Inflammatory macrophage treated with lipopolysaccharide for 4 hours (primary cell): Measurements from ENCODE around the gene C5AR2.
"Not testable (repeated sequence)": the region's sequence is repeated elsewhere in the genome, so short reads cannot be mapped to it uniquely, and the experiment has no call there.

Source experiments
- DNase-seq: peaks from one replicate; pipeline ENCODE4 v3.0.0-alpha.2; 2020

Gene C5AR2

DNA sequence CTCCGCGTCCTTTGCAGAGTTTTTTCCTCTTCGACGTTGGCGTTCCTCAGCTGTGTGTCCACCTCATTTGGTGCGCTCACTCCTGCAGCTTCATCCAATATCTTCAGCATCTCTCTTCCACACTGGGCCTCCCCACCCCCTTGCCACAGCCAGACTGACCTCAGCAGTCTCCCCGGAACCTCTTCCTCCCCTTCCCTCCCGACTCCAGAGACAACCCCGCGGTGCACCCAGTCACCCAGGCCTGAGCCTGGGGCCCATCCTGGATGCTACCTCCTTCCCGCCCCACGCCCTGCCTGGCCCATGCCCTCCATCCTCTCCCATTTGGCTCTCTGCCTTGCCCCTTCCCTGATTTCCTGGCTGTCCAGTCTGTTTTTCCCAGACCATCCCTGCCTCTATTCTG, 8.1 kb upstream of the C5AR2 start:
- no peak for DNase-seq

DNA sequence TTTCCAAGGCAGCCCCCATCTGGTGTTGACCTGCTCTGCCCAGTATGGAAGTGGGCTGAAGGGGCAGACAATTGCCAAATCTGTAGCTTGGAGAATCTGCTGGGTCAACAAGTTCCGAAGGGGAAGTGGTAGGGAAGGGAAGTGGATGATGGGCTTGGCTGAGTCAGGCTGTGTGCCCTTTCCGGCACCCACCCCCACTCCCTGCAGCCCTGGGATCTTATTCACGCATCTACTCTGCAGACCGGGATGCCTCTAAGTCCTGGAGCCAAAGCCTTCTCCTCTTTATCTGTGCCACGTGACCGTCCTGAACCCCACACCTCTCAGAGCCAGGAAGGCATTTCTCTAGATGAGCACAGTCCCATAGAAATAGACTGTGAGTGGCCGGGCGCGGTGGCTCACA, 7.5 kb upstream of the C5AR2 start:
- DNase-seq, result peak; percentile 95

DNA sequence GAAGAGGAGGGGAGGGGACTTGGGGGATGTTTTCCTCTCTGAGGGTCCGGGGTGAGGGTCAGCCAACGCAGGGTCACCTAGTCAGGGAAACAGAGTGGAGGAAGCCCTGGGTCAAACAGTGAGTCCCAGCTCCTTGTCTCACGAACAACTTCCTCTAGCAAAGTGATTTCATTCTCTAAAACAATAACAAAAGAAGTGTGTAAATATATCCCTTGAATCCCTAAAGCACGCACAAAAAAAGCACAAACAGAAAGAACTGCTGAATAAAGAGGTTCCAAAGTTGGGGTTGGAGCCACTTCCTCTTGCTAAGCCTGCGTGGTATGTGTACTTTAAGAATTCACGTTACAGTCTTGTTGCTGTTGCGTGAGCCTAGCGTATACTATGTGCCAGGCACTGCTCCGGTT, 1.5 kb upstream of the C5AR2 start:
- peak; percentile 76 for DNase-seq

DNA sequence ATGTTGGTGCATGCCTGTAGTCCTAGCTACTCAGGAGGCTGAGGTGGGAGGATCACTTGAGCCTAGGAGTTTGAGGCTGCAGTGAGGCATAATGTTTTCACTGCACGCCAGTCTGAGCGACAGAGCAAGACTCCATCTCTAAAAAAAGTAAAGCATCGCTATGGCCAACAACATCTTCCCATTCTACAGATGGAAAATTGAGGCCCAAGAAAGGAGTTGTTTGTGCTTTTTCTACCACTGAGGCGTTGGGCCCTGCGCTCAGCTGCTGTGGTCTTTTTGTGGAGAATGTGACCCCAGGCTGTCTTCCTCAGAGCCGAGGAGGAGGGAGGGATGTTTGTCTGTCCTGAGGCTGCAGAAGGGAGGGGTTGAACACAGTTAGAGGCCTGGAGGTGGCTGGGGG, 485 bp upstream of the C5AR2 start:
- no peak for DNase-seq

DNA sequence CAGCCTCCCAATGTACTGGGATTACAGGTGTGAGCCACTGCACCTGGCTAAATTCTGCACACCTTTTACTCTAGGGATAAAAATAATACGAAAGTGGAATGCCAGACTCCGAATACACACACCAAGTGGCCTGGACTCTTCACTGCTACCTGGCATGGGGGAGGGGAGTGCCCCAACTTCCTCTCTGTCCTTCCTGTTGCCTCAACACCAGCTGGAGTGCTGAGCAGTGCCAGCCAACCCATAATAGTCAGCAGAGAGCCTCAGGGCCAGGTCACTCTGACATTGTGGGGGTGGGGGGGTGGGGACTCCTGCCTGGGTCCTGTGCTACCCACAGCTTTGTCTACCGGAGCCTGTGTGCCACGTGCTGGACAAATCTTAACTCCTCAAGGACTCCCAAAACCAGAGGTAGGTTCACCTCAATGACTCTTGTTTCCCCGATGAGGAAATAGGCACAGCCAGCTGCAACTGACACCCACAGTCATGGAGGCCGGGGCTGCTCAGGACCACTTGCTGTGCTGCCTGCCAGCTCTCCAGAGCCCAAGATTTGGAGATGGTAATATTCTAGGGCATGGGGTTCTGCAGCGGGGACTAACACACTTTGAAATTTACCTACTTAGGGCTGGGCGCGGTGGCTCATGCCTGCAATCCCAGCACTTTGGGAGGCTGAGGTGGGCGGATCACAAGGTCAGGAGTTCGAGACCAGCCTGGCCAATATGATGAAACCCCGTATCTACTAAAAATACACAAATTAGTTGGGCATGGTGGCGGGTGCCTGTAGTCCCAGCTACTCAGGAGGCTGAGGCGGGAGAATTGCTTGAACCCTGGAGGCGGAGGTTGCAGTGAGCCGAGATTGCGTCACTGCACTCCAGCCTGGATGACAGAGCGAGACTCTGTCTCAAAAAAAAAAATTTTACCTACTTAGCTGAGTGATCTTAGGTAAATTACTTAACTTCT, 5.1 kb downstream of the C5AR2 start:
- DNase-seq, result peak; percentile 79

DNA sequence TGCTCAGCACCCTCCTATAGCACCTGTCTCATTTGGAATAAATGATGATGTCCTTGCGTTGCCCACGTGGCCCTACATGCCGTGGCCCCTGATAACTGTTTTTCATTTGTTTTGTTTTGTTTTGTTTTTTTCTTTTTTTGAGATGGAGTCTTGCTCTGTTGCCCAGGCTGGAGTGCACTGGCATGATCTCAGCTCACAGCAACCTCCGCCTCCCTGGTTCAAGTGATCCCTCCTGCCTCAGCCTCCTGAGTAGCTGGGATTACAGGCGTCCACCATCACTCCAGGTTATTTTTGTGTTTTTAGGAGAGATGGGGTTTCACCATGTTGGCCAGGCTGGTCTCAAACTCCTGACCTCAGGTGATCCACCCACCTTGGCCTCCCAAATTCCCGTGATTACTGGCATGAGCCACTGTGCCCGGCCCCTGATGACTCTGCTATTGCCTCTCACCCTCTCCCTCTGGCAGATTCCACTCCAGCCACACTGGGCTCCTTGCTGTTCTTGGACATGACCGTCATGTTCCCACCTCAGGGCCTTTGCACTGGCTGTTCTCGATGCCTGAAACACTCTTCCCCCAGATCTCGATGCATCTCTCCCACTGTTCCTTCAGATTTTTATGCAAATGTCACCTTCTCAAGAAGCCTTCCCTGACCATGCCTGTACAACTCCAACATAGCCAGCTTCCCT, 7.4 kb downstream of the C5AR2 start:
- DNase-seq, result no peak

DNA sequence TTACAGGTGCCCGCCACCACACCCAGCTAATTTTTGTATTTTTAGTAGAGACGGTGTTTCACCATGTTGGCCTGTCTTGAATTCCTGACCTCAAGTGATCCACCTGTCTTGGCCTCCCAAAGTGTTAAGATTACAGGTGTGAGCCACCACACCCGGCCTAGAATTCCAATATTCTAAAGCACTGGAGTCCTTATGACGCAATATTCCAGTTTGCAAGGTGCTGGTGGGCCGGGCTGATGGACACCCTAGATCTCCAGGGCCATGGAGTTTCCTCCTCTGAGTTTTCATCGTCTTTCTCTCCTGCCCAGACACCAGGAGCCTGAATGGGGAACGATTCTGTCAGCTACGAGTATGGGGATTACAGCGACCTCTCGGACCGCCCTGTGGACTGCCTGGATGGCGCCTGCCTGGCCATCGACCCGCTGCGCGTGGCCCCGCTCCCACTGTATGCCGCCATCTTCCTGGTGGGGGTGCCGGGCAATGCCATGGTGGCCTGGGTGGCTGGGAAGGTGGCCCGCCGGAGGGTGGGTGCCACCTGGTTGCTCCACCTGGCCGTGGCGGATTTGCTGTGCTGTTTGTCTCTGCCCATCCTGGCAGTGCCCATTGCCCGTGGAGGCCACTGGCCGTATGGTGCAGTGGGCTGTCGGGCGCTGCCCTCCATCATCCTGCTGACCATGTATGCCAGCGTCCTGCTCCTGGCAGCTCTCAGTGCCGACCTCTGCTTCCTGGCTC, 8.7 kb downstream of the C5AR2 start:
- DNase-seq, result no peak

DNA sequence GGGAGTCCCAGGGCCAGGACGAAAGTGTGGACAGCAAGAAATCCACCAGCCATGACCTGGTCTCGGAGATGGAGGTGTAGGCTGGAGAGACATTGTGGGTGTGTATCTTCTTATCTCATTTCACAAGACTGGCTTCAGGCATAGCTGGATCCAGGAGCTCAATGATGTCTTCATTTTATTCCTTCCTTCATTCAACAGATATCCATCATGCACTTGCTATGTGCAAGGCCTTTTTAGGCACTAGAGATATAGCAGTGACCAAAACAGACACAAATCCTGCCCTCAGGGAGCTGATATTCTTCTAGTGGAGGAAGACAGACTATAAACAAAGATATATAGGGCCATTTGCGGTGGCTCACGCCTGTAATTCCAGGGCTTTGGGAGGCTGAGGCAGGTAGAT, 9.8 kb downstream of the C5AR2 start:
- no peak for DNase-seq

DNA sequence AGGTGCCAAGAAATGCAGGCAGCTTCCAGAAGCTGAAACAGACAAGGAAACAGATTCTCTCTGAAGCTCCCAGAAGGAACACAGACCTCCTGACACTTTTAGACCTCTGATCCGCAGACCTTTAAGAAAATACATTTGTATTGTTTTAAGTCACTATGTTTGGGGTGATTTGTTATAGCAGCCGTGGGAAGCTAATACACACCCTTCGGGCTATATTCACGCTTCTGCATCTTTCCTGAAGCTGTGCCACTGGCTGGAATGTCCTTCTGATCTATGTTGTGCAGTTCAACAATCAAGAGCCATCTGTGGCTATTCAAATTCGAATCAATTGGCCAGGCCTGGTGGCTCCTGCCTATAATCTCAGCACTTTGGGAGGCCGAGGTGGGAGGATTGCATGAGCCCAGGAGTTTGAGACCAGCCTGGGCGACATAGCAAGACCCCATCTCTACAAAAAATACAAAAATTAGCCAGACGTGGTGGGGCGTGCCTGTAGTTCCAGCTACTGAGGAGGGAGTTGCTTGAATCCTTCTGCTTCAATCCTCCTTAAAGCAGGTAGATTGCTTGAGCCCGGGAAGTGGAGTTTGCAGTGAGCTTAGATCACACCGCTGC, 11.3 kb downstream of the C5AR2 start:
- DNase-seq, result no peak

DNA sequence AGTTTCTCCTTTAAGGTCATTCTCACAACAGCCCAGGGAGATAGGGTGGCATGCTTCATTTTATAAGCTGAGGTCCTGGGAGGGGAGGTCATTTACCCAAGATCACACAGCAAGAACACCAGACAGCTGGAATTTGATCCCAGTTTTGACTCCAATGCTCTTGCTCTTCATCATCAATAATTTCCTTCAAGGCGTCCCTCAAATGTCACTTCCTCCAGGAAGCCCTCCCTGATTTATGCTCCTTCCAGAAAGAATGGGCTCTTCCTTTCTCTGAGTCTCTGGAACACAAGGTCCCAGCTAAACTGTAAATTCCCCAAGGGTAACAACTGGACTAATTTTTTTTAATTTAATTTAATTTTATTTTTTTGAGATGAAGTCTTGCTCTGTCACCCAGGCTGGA, 12.4 kb downstream of the C5AR2 start:
- DNase-seq, result no peak

DNA sequence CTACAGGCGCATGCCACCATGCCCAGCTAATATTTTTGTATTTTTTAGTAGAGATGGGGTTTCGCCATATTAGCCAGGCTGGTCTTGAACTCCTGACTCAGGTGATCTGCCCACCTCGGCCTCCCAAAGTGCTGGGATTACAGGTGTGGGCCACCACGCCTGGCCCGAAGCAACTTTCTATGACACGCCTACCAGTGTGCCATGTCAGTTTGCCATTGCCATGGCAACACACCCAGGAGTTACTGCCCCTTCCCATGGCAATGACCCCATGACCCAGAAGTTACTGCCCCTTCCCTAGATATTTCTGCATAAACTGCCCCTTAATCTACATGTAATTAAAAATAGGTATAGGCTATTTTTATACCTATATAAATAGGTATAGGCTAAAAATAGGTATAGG, 14.0 kb downstream of the C5AR2 start:
- DNase-seq, result not testable (repeated sequence)

DNA sequence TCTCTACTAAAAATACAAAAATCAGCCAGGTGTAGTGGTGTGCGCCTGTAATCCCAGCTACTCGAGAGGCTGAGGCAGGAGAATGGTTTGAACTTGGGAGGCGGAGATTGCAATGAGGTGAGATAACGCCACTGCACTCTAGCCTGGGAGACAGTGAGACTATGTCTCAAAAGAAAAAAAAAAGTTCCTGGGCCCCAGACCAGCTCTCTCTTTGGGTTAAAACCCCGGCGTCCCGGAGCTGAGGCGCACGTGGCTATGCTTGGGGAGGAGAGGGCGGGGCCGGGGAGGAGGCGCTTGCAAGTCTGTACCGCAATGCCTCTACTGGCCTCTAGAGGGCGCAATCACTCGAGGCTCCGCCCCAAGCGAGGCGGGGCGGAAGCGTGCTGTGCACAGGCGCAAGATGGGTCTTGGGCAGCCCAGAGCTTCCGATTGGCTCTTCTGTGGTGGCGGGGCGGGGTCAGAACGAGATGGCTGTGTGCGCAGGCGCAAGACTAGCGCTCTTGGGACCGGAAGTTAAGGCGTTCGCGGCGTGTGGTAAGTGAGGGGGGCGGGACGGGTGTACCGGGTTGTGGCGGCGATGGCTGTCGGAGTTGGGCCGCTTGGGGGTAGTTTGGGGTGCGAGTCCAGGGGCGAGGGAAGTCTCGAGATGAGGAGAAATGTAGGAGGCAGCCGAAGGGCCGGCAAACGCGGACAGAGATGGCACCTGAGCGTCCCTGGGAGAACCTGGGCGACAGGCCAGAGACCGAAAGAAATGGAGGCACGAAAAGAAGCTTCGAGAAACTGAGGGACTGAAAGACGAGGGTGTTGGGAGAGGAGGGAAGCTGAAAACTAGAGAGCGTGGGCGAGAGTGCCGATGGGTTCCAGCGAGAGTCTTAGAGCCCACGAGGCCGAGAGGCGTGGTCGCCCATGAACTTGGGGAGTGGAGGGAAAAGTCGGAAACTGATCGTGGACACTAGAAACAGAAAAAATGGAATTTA, 17.1 kb downstream of the C5AR2 start, which contains the start of gene DHX34:
DHX34 (plus strand) TSS at position 497 of the 977 bp plus-strand sequence. CDS start 3,716 bp downstream, outside the sequence.
- DNase-seq, result peak; percentile 99

DNA sequence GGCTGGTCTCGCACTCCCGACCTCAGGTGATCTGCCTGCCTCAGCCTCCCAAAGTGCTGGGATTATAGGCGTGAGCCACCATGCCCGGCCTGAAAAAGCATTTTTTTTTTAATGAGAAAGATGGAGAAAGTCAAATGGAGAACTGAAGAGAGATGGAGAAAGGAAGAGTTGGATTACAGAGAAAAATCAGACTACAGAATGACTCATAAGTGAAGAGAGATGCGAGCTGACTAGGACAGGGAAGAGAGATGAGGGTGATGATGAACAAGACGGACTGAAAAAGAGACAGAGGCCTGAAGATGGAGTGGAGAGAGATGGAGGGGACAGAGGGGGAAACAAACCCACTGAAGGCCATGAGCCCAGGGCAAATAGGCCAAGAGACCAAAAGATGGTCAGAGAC, 18.7 kb downstream of the C5AR2 start:
- peak; percentile 27 for DNase-seq

DNA sequence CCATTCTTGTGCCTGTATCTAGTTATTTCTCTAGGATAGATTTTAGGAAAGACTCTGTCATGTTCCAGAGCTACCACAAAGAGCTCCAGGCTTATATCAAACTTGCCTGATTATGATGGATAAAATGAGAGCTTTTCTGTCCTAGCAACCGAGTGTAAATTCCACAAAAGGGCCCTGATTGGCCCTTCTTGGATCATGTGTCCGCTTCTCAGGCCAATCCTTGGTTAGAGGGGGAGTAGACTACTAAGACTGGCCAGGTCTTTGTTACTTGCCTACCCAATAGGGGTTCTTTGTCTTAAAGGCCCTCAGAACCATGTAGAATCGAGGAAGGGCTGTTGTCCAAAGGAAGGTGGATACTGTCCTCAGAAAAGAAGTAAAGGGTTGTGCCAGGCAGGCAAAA, 19.6 kb downstream of the C5AR2 start:
- DNase-seq, result peak; percentile 44

DNA sequence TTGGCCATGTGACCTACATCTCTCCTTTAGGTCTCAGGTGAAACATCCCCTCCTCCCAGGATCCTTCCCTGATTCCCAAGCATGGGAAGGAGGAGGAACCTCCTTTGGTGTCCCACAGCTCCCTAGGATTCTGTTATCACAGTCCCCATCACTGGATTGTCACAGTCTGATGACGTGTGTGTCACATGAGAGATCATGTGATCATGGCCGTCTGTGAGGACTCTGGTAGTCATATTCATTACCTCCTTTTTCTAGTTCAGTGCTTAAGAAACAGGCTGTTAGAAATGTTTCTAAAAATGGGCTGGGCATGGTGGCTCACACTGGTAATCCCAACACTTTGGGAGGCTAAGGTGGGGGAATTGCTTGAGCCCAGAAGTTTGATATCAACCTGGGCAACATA, 20.1 kb downstream of the C5AR2 start:
- DNase-seq, result peak; percentile 61

DNA sequence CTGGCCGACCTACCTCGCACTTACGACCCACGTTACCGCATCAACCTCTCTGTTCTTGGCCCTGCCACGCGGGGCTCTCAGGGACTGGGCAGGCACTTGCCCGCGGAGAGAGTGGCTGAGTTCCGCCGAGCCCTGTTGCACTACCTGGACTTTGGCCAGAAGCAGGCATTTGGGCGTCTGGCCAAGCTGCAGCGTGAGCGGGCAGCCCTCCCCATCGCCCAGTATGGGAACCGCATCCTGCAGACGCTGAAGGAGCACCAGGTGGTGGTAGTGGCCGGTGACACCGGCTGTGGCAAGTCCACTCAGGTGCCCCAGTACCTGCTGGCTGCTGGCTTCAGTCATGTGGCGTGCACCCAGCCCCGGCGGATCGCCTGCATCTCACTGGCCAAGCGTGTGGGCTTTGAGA, 21.3 kb downstream of the C5AR2 start:
- no peak for DNase-seq

DNA sequence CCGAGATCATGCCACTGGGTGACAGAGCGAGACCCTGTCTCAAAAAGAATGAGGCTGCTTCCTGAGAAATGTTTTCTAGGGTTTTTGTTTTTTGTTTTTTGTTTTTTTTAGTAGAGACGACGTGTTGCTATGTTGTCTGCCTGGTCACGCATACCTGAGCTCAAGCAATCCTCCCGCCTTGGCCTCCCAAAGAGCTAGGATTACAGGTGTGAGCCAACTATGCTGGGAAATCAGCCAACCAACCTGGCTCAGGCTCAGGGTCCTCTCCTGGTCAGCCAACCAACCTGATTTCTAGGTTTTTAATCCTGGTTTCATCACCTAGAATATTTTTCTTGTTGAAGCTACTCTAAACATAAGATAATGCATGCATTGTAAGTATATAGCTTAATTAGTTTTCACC, 24.9 kb downstream of the C5AR2 start:
- no peak for DNase-seq

DNA sequence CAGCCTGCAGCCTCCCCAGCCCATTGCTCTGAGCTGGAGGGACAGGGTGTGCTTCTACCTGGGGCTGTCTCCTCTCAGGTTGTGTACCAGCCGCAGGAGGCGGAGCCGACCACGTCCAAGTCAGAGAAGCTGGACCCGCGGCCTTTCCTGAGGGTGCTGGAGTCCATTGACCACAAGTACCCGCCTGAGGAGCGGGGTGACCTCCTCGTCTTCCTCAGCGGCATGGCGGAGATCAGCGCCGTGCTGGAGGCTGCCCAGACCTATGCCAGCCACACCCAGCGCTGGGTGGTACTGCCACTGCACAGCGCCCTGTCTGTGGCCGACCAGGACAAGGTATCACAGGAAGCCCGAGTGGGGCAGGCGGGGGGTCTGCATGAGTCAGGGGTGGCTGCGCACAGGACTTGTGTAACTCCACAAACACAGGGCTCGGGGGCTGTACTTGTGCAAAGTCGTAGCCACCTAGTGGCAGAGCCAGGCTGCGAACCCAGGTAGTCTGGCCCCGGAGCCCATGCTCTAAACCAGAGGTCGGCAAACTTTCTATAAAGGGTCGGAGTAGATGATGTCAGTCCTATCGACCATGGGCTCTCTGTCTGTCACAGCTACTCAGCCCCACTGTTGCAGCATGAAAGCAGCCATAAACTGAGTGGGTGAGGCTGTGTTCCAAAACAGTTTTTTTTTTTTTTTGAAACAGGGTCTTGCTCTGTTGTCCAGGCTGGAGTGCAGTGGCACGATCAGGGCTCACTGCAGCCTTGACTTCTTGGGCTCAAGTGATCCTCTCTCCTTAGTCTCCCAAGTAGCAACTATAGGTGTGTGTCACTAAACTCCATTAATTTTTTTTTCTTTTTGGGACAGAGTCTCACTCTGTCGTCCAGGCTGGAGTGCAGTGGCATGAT, 26.1 kb downstream of the C5AR2 start:
- DNase-seq, result no peak

DNA sequence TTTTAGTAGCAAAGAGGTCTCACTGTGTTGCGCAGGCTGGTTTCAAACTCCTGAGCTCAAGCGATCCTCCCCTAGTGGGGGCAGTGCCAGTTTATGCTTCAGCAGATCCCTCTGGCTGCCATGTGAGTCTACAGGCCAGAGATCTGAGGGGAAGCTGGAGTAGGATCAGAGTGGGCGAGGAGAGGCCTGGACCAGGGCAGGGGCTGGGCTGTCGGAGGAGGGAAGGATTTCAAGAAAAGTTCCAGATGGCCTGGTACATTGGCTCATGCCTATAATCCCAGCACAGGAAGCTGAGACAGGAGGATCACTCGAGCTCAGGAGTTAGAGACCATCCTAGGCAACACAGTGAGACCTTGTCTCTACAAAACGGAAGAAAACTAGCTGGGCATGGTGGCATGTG, 27.0 kb downstream of the C5AR2 start:
- DNase-seq, result no peak

DNA sequence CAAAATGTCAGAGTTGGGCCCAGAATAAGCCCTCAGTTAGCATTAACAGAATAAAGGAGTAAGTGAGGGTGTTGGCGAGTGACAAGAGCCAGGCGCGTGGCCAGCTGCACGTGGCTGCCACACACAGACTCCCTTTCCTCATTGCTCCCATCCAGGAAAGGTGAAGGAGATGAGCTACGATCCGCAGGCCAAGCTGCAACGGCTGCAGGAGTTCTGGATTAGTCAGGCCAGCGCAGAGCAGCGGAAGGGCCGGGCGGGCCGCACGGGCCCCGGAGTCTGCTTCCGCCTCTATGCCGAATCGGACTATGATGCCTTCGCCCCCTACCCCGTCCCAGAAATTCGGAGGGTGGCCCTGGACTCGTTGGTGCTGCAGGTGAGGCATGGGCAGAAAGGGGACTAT, 30.3 kb downstream of the C5AR2 start:
- no peak for DNase-seq
